H9 (cell line): ENCODE data around the gene WDR37. TPM values are rescaled to one million over a fixed set of nuclear protein-coding genes. Genes with fewer than 3 reads are reported as not detected.

Source experiments
- DNase-seq: peaks from one replicate; pipeline ENCODE4 v3.0.0-alpha.2; 2017
- H2AFZ ChIP-seq: one replicate; pipeline ENCODE4 v1.6.1; 2013; ENCODE audit warnings: mild to moderate bottlenecking, low read length, control low read depth, moderate library complexity
- H2AK5ac ChIP-seq: 2 replicates; pipeline ENCODE4 v1.6.1; 2013; ENCODE audit warnings: low read length, control low read depth, mixed read lengths; ENCODE audit not compliant: insufficient read length
- H2BK120ac ChIP-seq: one replicate; pipeline ENCODE4 v1.6.1; 2013; ENCODE audit warnings: low read depth, mild to moderate bottlenecking, low read length, control low read depth, inconsistent platforms; ENCODE audit not compliant: poor library complexity, severe bottlenecking
- H2BK12ac ChIP-seq: 2 replicates; pipeline ENCODE4 v1.6.1; 2013; ENCODE audit warnings: low read length, control low read depth, mixed read lengths, low read depth; ENCODE audit not compliant: insufficient read length
- H2BK15ac ChIP-seq: 2 replicates; pipeline ENCODE4 v1.6.1; 2013; ENCODE audit warnings: low read depth, low read length, control low read depth
- H2BK20ac ChIP-seq: one replicate; pipeline ENCODE4 v1.6.1; 2013; ENCODE audit warnings: low read depth, mild to moderate bottlenecking, low read length, control low read depth, inconsistent platforms; ENCODE audit not compliant: poor library complexity, severe bottlenecking
- H2BK5ac ChIP-seq: 2 replicates; pipeline ENCODE4 v1.6.1; 2013; ENCODE audit warnings: low read length, control low read depth, mixed read lengths; ENCODE audit not compliant: insufficient read length
- H3K14ac ChIP-seq: 2 replicates; pipeline ENCODE4 v1.6.1; 2013; ENCODE audit warnings: low read length, control low read depth; ENCODE audit not compliant: insufficient read depth
- H3K18ac ChIP-seq: 2 replicates; pipeline ENCODE4 v1.6.1; 2013; ENCODE audit warnings: low read depth, mild to moderate bottlenecking, mixed read lengths, low read length, control low read depth; ENCODE audit not compliant: insufficient read length
- H3K23ac ChIP-seq: 2 replicates; pipeline ENCODE4 v1.6.1; 2013; ENCODE audit warnings: low read length, control low read depth, mixed read lengths, low read depth; ENCODE audit not compliant: insufficient read length
- H3K23me2 ChIP-seq: 2 replicates; pipeline ENCODE4 v1.6.1; 2013; ENCODE audit warnings: low read depth, mild to moderate bottlenecking, mixed read lengths, low read length, control low read depth; ENCODE audit not compliant: insufficient read length, poor library complexity, severe bottlenecking
- H3K27ac ChIP-seq: 2 replicates; pipeline ENCODE4 v1.5.1; 2013; ENCODE audit warnings: low read length, control low read depth, mixed read lengths, low read depth; ENCODE audit not compliant: insufficient read length
- H3K27me3 ChIP-seq: 2 replicates; pipeline ENCODE4 v1.6.1; 2013; ENCODE audit warnings: low read length, control low read depth, inconsistent platforms; ENCODE audit not compliant: insufficient read depth
- H3K4ac ChIP-seq: 2 replicates; pipeline ENCODE4 v1.6.1; 2013; ENCODE audit warnings: low read depth, mild to moderate bottlenecking, control low read depth, inconsistent platforms, low read length, moderate library complexity
- H3K4me1 ChIP-seq: 2 replicates; pipeline ENCODE4 v1.6.1; 2013; ENCODE audit warnings: low read length, control low read depth, inconsistent platforms; ENCODE audit not compliant: insufficient read depth
- H3K4me2 ChIP-seq: 2 replicates; pipeline ENCODE4 v1.6.1; 2013; ENCODE audit warnings: low read length, control low read depth, mixed read lengths; ENCODE audit not compliant: insufficient read length, insufficient read depth
- H3K56ac ChIP-seq: 2 replicates; pipeline ENCODE4 v1.6.1; 2013; ENCODE audit warnings: low read depth, mild to moderate bottlenecking, mixed read lengths, low read length, control low read depth; ENCODE audit not compliant: insufficient read length
- H3K79me1 ChIP-seq: 2 replicates; pipeline ENCODE4 v1.6.1; 2013; ENCODE audit warnings: low read depth, mild to moderate bottlenecking, moderate library complexity, low read length, control low read depth, inconsistent platforms; ENCODE audit not compliant: insufficient read depth, poor library complexity, severe bottlenecking
- H3K79me2 ChIP-seq: 2 replicates; pipeline ENCODE4 v1.6.1; 2013; ENCODE audit warnings: low read length, control low read depth, inconsistent platforms; ENCODE audit not compliant: insufficient read depth
- H3K9ac ChIP-seq: 2 replicates; pipeline ENCODE4 v1.6.1; 2013; ENCODE audit warnings: low read length, control low read depth, mixed read lengths; ENCODE audit not compliant: insufficient read length; ENCODE audit errors: extremely low read depth
- H3K9me3 ChIP-seq: one replicate; pipeline ENCODE4 v1.6.1; 2013; ENCODE audit warnings: low read depth, low read length, inconsistent platforms; ENCODE audit not compliant: control insufficient read depth
- H3T11ph ChIP-seq: one replicate; pipeline ENCODE4 v1.6.1; 2013; ENCODE audit warnings: mild to moderate bottlenecking, low read length, control low read depth, inconsistent platforms
- H4K20me1 ChIP-seq: one replicate; pipeline ENCODE4 v1.6.1; 2013; ENCODE audit not compliant: control insufficient read depth, insufficient read length, insufficient read depth
- H4K5ac ChIP-seq: 2 replicates; pipeline ENCODE4 v1.6.1; 2013; ENCODE audit warnings: low read depth, mild to moderate bottlenecking, mixed read lengths, low read length, control low read depth; ENCODE audit not compliant: insufficient read length
- H4K8ac ChIP-seq: replicated peaks from 2 replicates; pipeline ENCODE4 v1.6.1; 2013; ENCODE audit warnings: low read length, control low read depth, mixed read lengths, low read depth; ENCODE audit not compliant: insufficient read length
- H4K91ac ChIP-seq: 2 replicates; pipeline ENCODE4 v1.6.1; 2013; ENCODE audit warnings: low read depth, mild to moderate bottlenecking, moderate library complexity, mixed read lengths, low read length, control low read depth; ENCODE audit not compliant: insufficient read length
- H3K27ac Mint-ChIP-seq, 3 experiments: 2 replicates in 2 of 3; 3 replicates in 1 of 3; pipeline ENCODE4 v1.8.0; 2020 to 2021; ENCODE audit warnings: mixed read lengths in 3 of 3, mild to moderate bottlenecking in 1 of 3, moderate library complexity in 1 of 3
- H3K27me3 Mint-ChIP-seq: 2 replicates; pipeline ENCODE4 v1.8.0; 2021; ENCODE audit warnings: low read depth, mild to moderate bottlenecking, moderate library complexity, mixed read lengths
- H3K36me3 Mint-ChIP-seq, 3 experiments: 2 replicates in 2 of 3; 3 replicates in 1 of 3; pipeline ENCODE4 v1.8.0; 2020 to 2021; ENCODE audit warnings: low read depth in 3 of 3, mixed read lengths in 3 of 3; ENCODE audit not compliant: insufficient read depth in 1 of 3
- H3K4me1 Mint-ChIP-seq, 2 experiments: 2 replicates each; pipeline ENCODE4 v1.8.0; 2020; ENCODE audit warnings: mixed read lengths in 2 of 2
- H3K4me3 Mint-ChIP-seq, 2 experiments: 2 replicates in 1 of 2; 3 replicates in 1 of 2; pipeline ENCODE4 v1.8.0; 2020 to 2021; ENCODE audit warnings: mild to moderate bottlenecking in 2 of 2, mixed read lengths in 2 of 2, moderate library complexity in 1 of 2
- H3K9me3 Mint-ChIP-seq, 2 experiments: 2 replicates in 1 of 2; 3 replicates in 1 of 2; pipeline ENCODE4 v1.8.0; 2020; ENCODE audit warnings: mild to moderate bottlenecking in 2 of 2, mixed read lengths in 2 of 2, moderate library complexity in 1 of 2
- CTCF ChIP-seq: fragments of 200-600 bp; sonication (generic); conservative IDR thresholded peaks from 3 replicates; pipeline ENCODE4 v1.8.0; 2021; ENCODE audit warnings: antibody characterized with exemption, mild to moderate bottlenecking
- WGBS: extraction: QIAGEN DNeasy Blood & Tissue Kit; methylation state at CpG from one replicate; pipeline ENCODE4 v1.1.7; 2013; ENCODE audit warnings: missing lambda C conversion rate, low lambda C conversion rate, mixed read lengths; ENCODE audit not compliant: insufficient read length; ENCODE audit errors: extremely low coverage; 5-methylcytosine and 5-hydroxymethylcytosine counted together
- total RNA-seq: library from RNA; stranded (reverse); gene quantifications from 2 replicates; pipeline ENCODE4 v1.2.1, GENCODE V29; 2021

WDR37 gene
- total RNA-seq, 1 experiment from 2014 or later: 13.1 TPM

- H3K9me3 ChIP-seq: no peaks in the 10 kb centered on the region
- H3K27ac ChIP-seq: no peak overlapping the region
- no peak overlapping the region for H2BK12ac ChIP-seq
- no peak overlapping the region for H3K9ac ChIP-seq
- Mint-ChIP-seq H3K4me1 (peaks cover 23 to 33% of the 10 kb centered on the region in 2 experiments), H3K27me3 (no peaks in the 10 kb centered on the region), H3K4me3 (no peak overlapping the region), H3K36me3 (peaks cover 14 to 49% (median 48%) of the 10 kb centered on the region in 3 experiments; a peak in 6 of 7 replicates), H3K27ac (peak overlapping the region in 2 of 3 experiments; percentile 8 to 54; a peak in 3 of 7 replicates), H3K9me3 (peaks cover 0 to 5% of the 10 kb centered on the region in 2 experiments; a peak in 2 of 5 replicates)
- no peak overlapping the region for H3K18ac ChIP-seq
- H4K8ac ChIP-seq: no peak overlapping the region
- H3T11ph ChIP-seq: no peak overlapping the region
- H2AFZ ChIP-seq: no peak overlapping the region
- H3K4me1 ChIP-seq: peaks cover 4% of the 10 kb centered on the region; the same call in 1 of the 2 replicates
- H3K23ac ChIP-seq: no peak overlapping the region
- H2BK5ac ChIP-seq: no peak overlapping the region
- H2AK5ac ChIP-seq: no peak overlapping the region
- H4K5ac ChIP-seq: no peak overlapping the region
- H3K4me2 ChIP-seq: no peak overlapping the region
- H3K79me2 ChIP-seq: no peaks in the 10 kb centered on the region
- no peak for DNase-seq
- H3K23me2 ChIP-seq: no peaks in the 10 kb centered on the region
- H3K79me1 ChIP-seq: no peaks in the 10 kb centered on the region
- H4K20me1 ChIP-seq: no peaks in the 10 kb centered on the region
- H4K91ac ChIP-seq: no peak overlapping the region
- no peak for TF ChIP-seq CTCF
- no CpG with 5 or more reads among the region's 10 CpGs for WGBS
- no peak overlapping the region for H2BK15ac ChIP-seq
- H3K4ac ChIP-seq: no peak overlapping the region
- H2BK20ac ChIP-seq: no peak overlapping the region
- no peak overlapping the region for H2BK120ac ChIP-seq
- no peak overlapping the region for H3K14ac ChIP-seq
- H3K27me3 ChIP-seq: no peaks in the 10 kb centered on the region
- no peak overlapping the region for H3K56ac ChIP-seq
These were observed 58.1 kb downstream of the WDR37 start for GRCh38 chr10:1114315-1114714.
